Osteocyte (in vitro differentiated cells): ENCODE data around the gene HMCN2. TPM values are rescaled to one million over a fixed set of nuclear protein-coding genes. Genes with fewer than 3 reads are reported as not detected.

ENCODE experiments used
- DNase-seq: peaks from one replicate; pipeline ENCODE4 v3.0.0; 2021; ENCODE audit warnings: mixed read lengths; ENCODE audit not compliant: unreplicated experiment; ENCODE audit errors: extremely low spot score
- H3K27ac Mint-ChIP-seq: one replicate; pipeline ENCODE4 v1.8.0; 2021; ENCODE audit warnings: mild to moderate bottlenecking, mixed read lengths; ENCODE audit not compliant: unreplicated experiment
- H3K27me3 Mint-ChIP-seq: one replicate; pipeline ENCODE4 v1.8.0; 2021; ENCODE audit warnings: mixed read lengths; ENCODE audit not compliant: unreplicated experiment
- H3K36me3 Mint-ChIP-seq: one replicate; pipeline ENCODE4 v1.8.0; 2021; ENCODE audit warnings: mixed read lengths; ENCODE audit not compliant: unreplicated experiment
- H3K4me1 Mint-ChIP-seq: one replicate; pipeline ENCODE4 v1.8.0; 2021; ENCODE audit warnings: mixed read lengths; ENCODE audit not compliant: unreplicated experiment
- H3K4me3 Mint-ChIP-seq: one replicate; pipeline ENCODE4 v1.8.0; 2021; ENCODE audit warnings: mild to moderate bottlenecking, moderate library complexity, mixed read lengths; ENCODE audit not compliant: unreplicated experiment
- H3K9me3 Mint-ChIP-seq: one replicate; pipeline ENCODE4 v1.8.0; 2021; ENCODE audit warnings: mixed read lengths; ENCODE audit not compliant: unreplicated experiment
- CTCF ChIP-seq: fragments of 200-600 bp; sonication (generic); IDR thresholded peaks from 2 replicates; pipeline ENCODE4 v1.5.0; 2021; ENCODE audit warnings: antibody characterized with exemption, mild to moderate bottlenecking, moderate library complexity
- total RNA-seq: library from RNA; stranded (reverse); gene quantifications from 2 replicates; pipeline ENCODE4 v1.2.1, GENCODE V29; 2021

HMCN2 gene
- total RNA-seq, 1 donor from 2014 or later, result 0.05 TPM

- Mint-ChIP-seq H3K27ac (no peak overlapping the region), H3K9me3 (no peaks in the 10 kb centered on the region), H3K36me3 (no peaks in the 10 kb centered on the region), H3K4me3 (no peak overlapping the region), H3K27me3 (peaks cover 22% of the 10 kb centered on the region), H3K4me1 (peaks cover 10% of the 10 kb centered on the region)
- no peak for DNase-seq
- no peak for TF ChIP-seq CTCF
Measured at GRCh38 chr9:130365323-130365721, 99.8 kb downstream of the HMCN2 start.

- no peak for TF ChIP-seq CTCF
- Mint-ChIP-seq H3K4me3 (no peak overlapping the region), H3K27me3 (peaks cover 18% of the 10 kb centered on the region), H3K9me3 (no peaks in the 10 kb centered on the region), H3K36me3 (no peaks in the 10 kb centered on the region), H3K4me1 (peaks cover 10% of the 10 kb centered on the region), H3K27ac (no peak overlapping the region)
- DNase-seq, result no peak
Measured at GRCh38 chr9:130366072-130366471, 100.5 kb downstream of the HMCN2 start.

- DNase-seq, result no peak
- no peaks in the 10 kb centered on the region for H3K36me3 Mint-ChIP-seq
- H3K27ac Mint-ChIP-seq, result no peak overlapping the region
- no peak overlapping the region for H3K4me3 Mint-ChIP-seq
- TF ChIP-seq CTCF, result no peak
- H3K9me3 Mint-ChIP-seq, result no peaks in the 10 kb centered on the region
- H3K27me3 Mint-ChIP-seq, result peaks cover 21% of the 10 kb centered on the region
- peaks cover 10% of the 10 kb centered on the region for H3K4me1 Mint-ChIP-seq
Measured at GRCh38 chr9:130366888-130367550, 101.5 kb downstream of the HMCN2 start.

GRCh38 chr9:130368631-130369103 lies 103.1 kb downstream of the HMCN2 start:
- DNase-seq, result no peak

More at GRCh38 chr9:130368631-130369103, 103.1 kb downstream of the HMCN2 start:
- no peak overlapping the region for H3K27ac Mint-ChIP-seq
- peaks cover 9% of the 10 kb centered on the region for H3K4me1 Mint-ChIP-seq
- peaks cover 23% of the 10 kb centered on the region for H3K27me3 Mint-ChIP-seq
- no peaks in the 10 kb centered on the region for H3K9me3 Mint-ChIP-seq
- no peaks in the 10 kb centered on the region for H3K36me3 Mint-ChIP-seq
- TF ChIP-seq CTCF, result no peak
- H3K4me3 Mint-ChIP-seq, result no peak overlapping the region
